DOHH2 (cell line): ENCODE results near the gene ORMDL1.
"Not testable (repeated sequence)": the region's sequence is repeated elsewhere in the genome, so short reads cannot be mapped to it uniquely, and the experiment has no call there.

Source experiments
- CTCF ChIP-seq: fragments of 200-600 bp; sonication (generic); IDR thresholded peaks from one replicate; pipeline ENCODE4 v1.5.1; 2014; ENCODE audit warnings: antibody characterized with exemption, mild to moderate bottlenecking, low read depth, low read length; ENCODE audit not compliant: poor library complexity, severe bottlenecking
- EZH2phosphoT487 ChIP-seq: fragments of 200-600 bp; sonication (generic); IDR thresholded peaks from 2 replicates; pipeline ENCODE4 v1.6.1; 2017; ENCODE audit warnings: borderline replicate concordance, mild to moderate bottlenecking, antibody characterized with exemption, low read length, moderate library complexity, mixed read lengths

- not testable (repeated sequence) for TF ChIP-seq EZH2phosphoT487, CTCF
These were observed 24.0 kb downstream of the ORMDL1 start for GRCh38 chr2:189760154-189760553.
